HEK293 (cell line): Measurements from ENCODE around the gene CXorf58.

Experiments used
- BCL11A ChIP-seq: fragments of 450-650 bp; formaldehyde crosslinking; IDR thresholded peaks from 2 replicates; pipeline ENCODE4 v1.5.1; 2016; ENCODE audit warnings: low read depth, missing biosample characterization, missing genetic modification characterization
- GFI1B ChIP-seq: fragments of 450-650 bp; formaldehyde crosslinking; IDR thresholded peaks from 2 replicates; pipeline ENCODE4 v1.5.1; 2016; ENCODE audit warnings: missing biosample characterization, missing genetic modification characterization
- GLI2 ChIP-seq: fragments of 450-650 bp; formaldehyde crosslinking; IDR thresholded peaks from 2 replicates; pipeline ENCODE4; 2017; ENCODE audit warnings: missing biosample characterization, missing genetic modification characterization, low read depth, borderline replicate concordance
- KLF8 ChIP-seq: fragments of 450-650 bp; formaldehyde crosslinking; IDR thresholded peaks from 2 replicates; pipeline ENCODE4 v1.5.1; 2016; ENCODE audit warnings: missing biosample characterization, missing genetic modification characterization
- KLF9 ChIP-seq: fragments of 450-650 bp; formaldehyde crosslinking; IDR thresholded peaks from 2 replicates; pipeline ENCODE4 v1.5.1; 2016; ENCODE audit warnings: missing biosample characterization, missing genetic modification characterization, low read depth
- MEIS1 ChIP-seq: sonication (generic); formaldehyde crosslinking; IDR thresholded peaks from 2 replicates; pipeline ENCODE4 v1.8.1; 2022; ENCODE audit warnings: missing genetic modification reagents, mild to moderate bottlenecking, borderline replicate concordance
- SP2 ChIP-seq: fragments of 450-650 bp; formaldehyde crosslinking; IDR thresholded peaks from 2 replicates; pipeline ENCODE4 v1.5.1; 2016; ENCODE audit warnings: missing biosample characterization, missing genetic modification characterization
- ZBTB7A ChIP-seq: fragments of 450-650 bp; formaldehyde crosslinking; IDR thresholded peaks from 2 replicates; pipeline ENCODE4 v1.5.1; 2016; ENCODE audit warnings: low read depth, missing biosample characterization, missing genetic modification characterization
- ZNF148 ChIP-seq: fragments of 450-650 bp; formaldehyde crosslinking; IDR thresholded peaks from 2 replicates; pipeline ENCODE4 v1.5.0; 2017; ENCODE audit warnings: missing biosample characterization, missing genetic modification characterization, borderline replicate concordance
- ZNF19 ChIP-seq: fragments of 450-650 bp; formaldehyde crosslinking; IDR thresholded peaks from 2 replicates; pipeline ENCODE4; 2016; ENCODE audit warnings: missing biosample characterization, missing genetic modification characterization, low read depth
- ZNF239 ChIP-seq: fragments of 450-650 bp; formaldehyde crosslinking; IDR thresholded peaks from 2 replicates; pipeline ENCODE4 v1.5.1; 2016; ENCODE audit warnings: missing biosample characterization, missing genetic modification characterization
- ZNF292 ChIP-seq: fragments of 450-650 bp; formaldehyde crosslinking; IDR thresholded peaks from 2 replicates; pipeline ENCODE4 v1.5.1; 2016; ENCODE audit warnings: low read depth, missing biosample characterization, missing genetic modification characterization, borderline replicate concordance
- ZNF426 ChIP-seq: fragments of 450-650 bp; formaldehyde crosslinking; IDR thresholded peaks from 2 replicates; pipeline ENCODE4 v1.5.1; 2017; ENCODE audit warnings: missing biosample characterization, missing genetic modification characterization, mild to moderate bottlenecking, inconsistent platforms, moderate library complexity
- ZNF48 ChIP-seq: fragments of 450-650 bp; formaldehyde crosslinking; IDR thresholded peaks from 2 replicates; pipeline ENCODE4 v1.5.1; 2016; ENCODE audit warnings: missing biosample characterization, missing genetic modification characterization
- ZNF560 ChIP-seq: fragments of 450-650 bp; formaldehyde crosslinking; IDR thresholded peaks from 2 replicates; pipeline ENCODE4 v1.5.1; 2017; ENCODE audit warnings: missing biosample characterization, missing genetic modification characterization, borderline replicate concordance
- ZNF626 ChIP-seq: fragments of 450-650 bp; sonication (Bioruptor Pico); formaldehyde crosslinking; IDR thresholded peaks from 2 replicates; pipeline ENCODE4 v1.5.1; 2018; ENCODE audit warnings: missing biosample characterization, missing genetic modification characterization, inconsistent platforms
- ZNF629 ChIP-seq: fragments of 450-650 bp; formaldehyde crosslinking; IDR thresholded peaks from 2 replicates; pipeline ENCODE4 v1.5.1; 2017; ENCODE audit warnings: missing biosample characterization, missing genetic modification characterization
- ZNF639 ChIP-seq: fragments of 450-650 bp; formaldehyde crosslinking; IDR thresholded peaks from 2 replicates; pipeline ENCODE4 v1.5.1; 2016; ENCODE audit warnings: missing biosample characterization, missing genetic modification characterization
- ZNF692 ChIP-seq: fragments of 450-650 bp; formaldehyde crosslinking; IDR thresholded peaks from 2 replicates; pipeline ENCODE4 v1.5.1; 2016; ENCODE audit warnings: missing biosample characterization, missing genetic modification characterization
- ZNF701 ChIP-seq: fragments of 450-650 bp; formaldehyde crosslinking; IDR thresholded peaks from 2 replicates; pipeline ENCODE4 v1.5.1; 2016; ENCODE audit warnings: missing biosample characterization, missing genetic modification characterization
- ZNF747 ChIP-seq: fragments of 450-650 bp; formaldehyde crosslinking; IDR thresholded peaks from 2 replicates; pipeline ENCODE4 v1.5.1; 2016; ENCODE audit warnings: missing biosample characterization, missing genetic modification characterization
- TF ChIP-seq, protein P1 (sequence below): fragments of 450-650 bp; formaldehyde crosslinking; IDR thresholded peaks from 2 replicates; pipeline ENCODE4 v1.5.1; 2016; ENCODE audit warnings: missing biosample characterization, missing genetic modification characterization
- TF ChIP-seq, protein P2 (sequence below): fragments of 450-650 bp; formaldehyde crosslinking; IDR thresholded peaks from 2 replicates; pipeline ENCODE4 v1.5.1; 2016; ENCODE audit warnings: missing biosample characterization, missing genetic modification characterization, low read depth
- TF ChIP-seq, protein P3 (sequence below): fragments of 450-650 bp; formaldehyde crosslinking; IDR thresholded peaks from 2 replicates; pipeline ENCODE4 v1.5.1; 2017; ENCODE audit warnings: missing biosample characterization, mild to moderate bottlenecking, missing genetic modification characterization, moderate library complexity
- TF ChIP-seq, protein P4 (sequence below): fragments of 450-650 bp; formaldehyde crosslinking; IDR thresholded peaks from 2 replicates; pipeline ENCODE4 v1.5.1; 2016; ENCODE audit warnings: missing biosample characterization, missing genetic modification characterization

Gene CXorf58

DNA sequence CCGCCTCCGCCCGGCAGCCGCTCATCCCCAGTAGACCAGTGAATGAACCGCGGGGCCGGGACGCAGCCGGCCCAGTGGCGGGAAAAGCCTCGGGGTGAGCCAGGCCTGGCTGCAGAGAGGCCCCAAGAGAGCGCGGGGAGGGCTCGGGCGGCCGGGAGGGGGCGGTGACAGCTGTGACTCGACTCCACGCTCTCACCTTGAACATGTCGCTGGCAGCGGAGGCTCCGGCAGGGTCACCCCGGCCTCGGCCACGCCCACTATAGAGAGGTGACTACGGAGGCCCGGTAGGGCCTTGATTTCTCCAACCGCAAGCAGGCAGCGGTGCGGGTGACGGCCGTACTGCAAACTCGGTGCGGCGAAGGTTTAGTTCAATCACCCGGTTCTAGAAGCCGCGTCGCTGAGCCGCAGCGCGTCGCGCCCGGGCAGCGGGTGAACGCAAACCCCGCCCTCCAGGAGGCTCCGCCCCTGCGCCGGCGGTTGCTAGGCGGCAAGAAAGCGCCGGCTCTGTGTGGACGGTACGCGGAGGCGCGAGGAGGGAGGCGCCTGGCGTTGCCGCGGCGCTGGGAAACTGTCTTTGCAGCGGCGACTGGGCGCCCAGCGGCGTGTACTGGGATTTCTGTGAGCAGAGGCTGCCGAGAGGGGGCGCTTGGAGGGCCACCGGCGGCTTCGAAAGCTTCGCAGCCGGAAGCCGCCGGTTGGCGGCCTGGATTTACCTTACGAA lies at the start of gene CXorf58, which contains the start of gene APOO (continued):
- TF ChIP-seq, protein P1, sequence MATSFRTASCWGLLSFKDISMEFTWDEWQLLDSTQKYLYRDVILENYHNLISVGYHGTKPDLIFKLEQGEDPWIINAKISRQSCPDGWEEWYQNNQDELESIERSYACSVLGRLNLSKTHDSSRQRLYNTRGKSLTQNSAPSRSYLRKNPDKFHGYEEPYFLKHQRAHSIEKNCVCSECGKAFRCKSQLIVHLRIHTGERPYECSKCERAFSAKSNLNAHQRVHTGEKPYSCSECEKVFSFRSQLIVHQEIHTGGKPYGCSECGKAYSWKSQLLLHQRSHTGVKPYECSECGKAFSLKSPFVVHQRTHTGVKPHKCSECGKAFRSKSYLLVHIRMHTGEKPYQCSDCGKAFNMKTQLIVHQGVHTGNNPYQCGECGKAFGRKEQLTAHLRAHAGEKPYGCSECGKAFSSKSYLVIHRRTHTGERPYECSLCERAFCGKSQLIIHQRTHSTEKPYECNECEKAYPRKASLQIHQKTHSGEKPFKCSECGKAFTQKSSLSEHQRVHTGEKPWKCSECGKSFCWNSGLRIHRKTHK (tag by site-specific recombination) = no peak
- no peak for TF ChIP-seq ZNF239 (tag by site-specific recombination)
- TF ChIP-seq ZNF148 = no peak
- TF ChIP-seq GLI2 (tag by site-specific recombination) = no peak
- peak; percentile 67 for TF ChIP-seq ZNF629
- TF ChIP-seq SP2 (tag by site-specific recombination) = peak; percentile 70
- TF ChIP-seq, protein P2, sequence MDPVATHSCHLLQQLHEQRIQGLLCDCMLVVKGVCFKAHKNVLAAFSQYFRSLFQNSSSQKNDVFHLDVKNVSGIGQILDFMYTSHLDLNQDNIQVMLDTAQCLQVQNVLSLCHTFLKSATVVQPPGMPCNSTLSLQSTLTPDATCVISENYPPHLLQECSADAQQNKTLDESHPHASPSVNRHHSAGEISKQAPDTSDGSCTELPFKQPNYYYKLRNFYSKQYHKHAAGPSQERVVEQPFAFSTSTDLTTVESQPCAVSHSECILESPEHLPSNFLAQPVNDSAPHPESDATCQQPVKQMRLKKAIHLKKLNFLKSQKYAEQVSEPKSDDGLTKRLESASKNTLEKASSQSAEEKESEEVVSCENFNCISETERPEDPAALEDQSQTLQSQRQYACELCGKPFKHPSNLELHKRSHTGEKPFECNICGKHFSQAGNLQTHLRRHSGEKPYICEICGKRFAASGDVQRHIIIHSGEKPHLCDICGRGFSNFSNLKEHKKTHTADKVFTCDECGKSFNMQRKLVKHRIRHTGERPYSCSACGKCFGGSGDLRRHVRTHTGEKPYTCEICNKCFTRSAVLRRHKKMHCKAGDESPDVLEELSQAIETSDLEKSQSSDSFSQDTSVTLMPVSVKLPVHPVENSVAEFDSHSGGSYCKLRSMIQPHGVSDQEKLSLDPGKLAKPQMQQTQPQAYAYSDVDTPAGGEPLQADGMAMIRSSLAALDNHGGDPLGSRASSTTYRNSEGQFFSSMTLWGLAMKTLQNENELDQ (tag by site-specific recombination) = no peak
- no peak for TF ChIP-seq MEIS1 (CRISPR knock-in tag)
- no peak for TF ChIP-seq ZNF560 (tag by site-specific recombination)
- no peak for TF ChIP-seq ZNF48
- TF ChIP-seq ZNF701 (tag by site-specific recombination) = no peak
- TF ChIP-seq BCL11A (tag by site-specific recombination) = no peak
- TF ChIP-seq, protein P3, sequence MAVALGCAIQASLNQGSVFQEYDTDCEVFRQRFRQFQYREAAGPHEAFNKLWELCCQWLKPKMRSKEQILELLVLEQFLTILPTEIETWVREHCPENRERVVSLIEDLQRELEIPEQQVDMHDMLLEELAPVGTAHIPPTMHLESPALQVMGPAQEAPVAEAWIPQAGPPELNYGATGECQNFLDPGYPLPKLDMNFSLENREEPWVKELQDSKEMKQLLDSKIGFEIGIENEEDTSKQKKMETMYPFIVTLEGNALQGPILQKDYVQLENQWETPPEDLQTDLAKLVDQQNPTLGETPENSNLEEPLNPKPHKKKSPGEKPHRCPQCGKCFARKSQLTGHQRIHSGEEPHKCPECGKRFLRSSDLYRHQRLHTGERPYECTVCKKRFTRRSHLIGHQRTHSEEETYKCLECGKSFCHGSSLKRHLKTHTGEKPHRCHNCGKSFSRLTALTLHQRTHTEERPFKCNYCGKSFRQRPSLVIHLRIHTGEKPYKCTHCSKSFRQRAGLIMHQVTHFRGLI (tag by site-specific recombination) = no peak; the same call in 1 of the 2 replicates
- TF ChIP-seq GFI1B (tag by site-specific recombination) = no peak
- no peak for TF ChIP-seq ZNF626 (tag by site-specific recombination)
- TF ChIP-seq ZNF19 (tag by site-specific recombination) = no peak
- TF ChIP-seq, protein P4, sequence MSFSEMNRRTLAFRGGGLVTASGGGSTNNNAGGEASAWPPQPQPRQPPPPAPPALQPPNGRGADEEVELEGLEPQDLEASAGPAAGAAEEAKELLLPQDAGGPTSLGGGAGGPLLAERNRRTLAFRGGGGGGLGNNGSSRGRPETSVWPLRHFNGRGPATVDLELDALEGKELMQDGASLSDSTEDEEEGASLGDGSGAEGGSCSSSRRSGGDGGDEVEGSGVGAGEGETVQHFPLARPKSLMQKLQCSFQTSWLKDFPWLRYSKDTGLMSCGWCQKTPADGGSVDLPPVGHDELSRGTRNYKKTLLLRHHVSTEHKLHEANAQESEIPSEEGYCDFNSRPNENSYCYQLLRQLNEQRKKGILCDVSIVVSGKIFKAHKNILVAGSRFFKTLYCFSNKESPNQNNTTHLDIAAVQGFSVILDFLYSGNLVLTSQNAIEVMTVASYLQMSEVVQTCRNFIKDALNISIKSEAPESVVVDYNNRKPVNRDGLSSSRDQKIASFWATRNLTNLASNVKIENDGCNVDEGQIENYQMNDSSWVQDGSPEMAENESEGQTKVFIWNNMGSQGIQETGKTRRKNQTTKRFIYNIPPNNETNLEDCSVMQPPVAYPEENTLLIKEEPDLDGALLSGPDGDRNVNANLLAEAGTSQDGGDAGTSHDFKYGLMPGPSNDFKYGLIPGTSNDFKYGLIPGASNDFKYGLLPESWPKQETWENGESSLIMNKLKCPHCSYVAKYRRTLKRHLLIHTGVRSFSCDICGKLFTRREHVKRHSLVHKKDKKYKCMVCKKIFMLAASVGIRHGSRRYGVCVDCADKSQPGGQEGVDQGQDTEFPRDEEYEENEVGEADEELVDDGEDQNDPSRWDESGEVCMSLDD = peak; percentile 21; the same call in 1 of the 2 replicates
- TF ChIP-seq ZBTB7A = no peak
- TF ChIP-seq ZNF292 (tag by site-specific recombination) = no peak
- no peak for TF ChIP-seq ZNF747 (tag by site-specific recombination)
- 0 out of 2 replicates have a peak, but pooled peaks have one; percentile 55 for TF ChIP-seq KLF8 (tag by site-specific recombination)
- TF ChIP-seq ZNF639 (tag by site-specific recombination) = 0 out of 2 replicates have a peak, but pooled peaks have one; percentile 36
- TF ChIP-seq KLF9 = peak; percentile 93
- TF ChIP-seq ZNF426 (tag by site-specific recombination) = no peak
- peak; percentile 75 for TF ChIP-seq ZNF692 (tag by site-specific recombination)
